Smooth muscle cell (in vitro differentiated cells): ENCODE measurements around the gene RETN. TPM values are rescaled to one million over a fixed set of nuclear protein-coding genes. Genes with fewer than 3 reads are reported as not detected.

ENCODE experiments used
- DNase-seq: peaks from one replicate; lab custom pipeline; 2025; ENCODE audit not compliant: unreplicated experiment; lab: John Stamatoyannopoulos, UW
- H2AFZ ChIP-seq: fragments of 200-600 bp; sonication (generic); 2 replicates; pipeline ENCODE4 v1.6.0; 2016; ENCODE audit warnings: antibody characterized with exemption, low read depth, mild to moderate bottlenecking
- H3F3A ChIP-seq: fragments of 200-600 bp; sonication (generic); 2 replicates; pipeline ENCODE4 v1.6.0; 2017; ENCODE audit warnings: antibody characterized with exemption, low read depth
- H3K27ac ChIP-seq: fragments of 200-600 bp; sonication (generic); 2 replicates; pipeline ENCODE4 v1.5.1; 2016; ENCODE audit warnings: low read depth, mild to moderate bottlenecking
- H3K27me3 ChIP-seq: fragments of 200-600 bp; sonication (generic); 2 replicates; pipeline ENCODE4 v1.6.1; 2016; ENCODE audit warnings: low read depth, mild to moderate bottlenecking
- H3K36me3 ChIP-seq: fragments of 200-600 bp; sonication (generic); 2 replicates; pipeline ENCODE4 v1.5.1; 2016; ENCODE audit warnings: low read depth
- H3K4me1 ChIP-seq: fragments of 200-600 bp; sonication (generic); 2 replicates; pipeline ENCODE4 v1.5.1; 2016; ENCODE audit warnings: low read depth
- H3K4me2 ChIP-seq: fragments of 200-600 bp; sonication (generic); 2 replicates; pipeline ENCODE4 v1.6.0; 2016; ENCODE audit warnings: mild to moderate bottlenecking
- H3K4me3 ChIP-seq: fragments of 200-600 bp; sonication (generic); 2 replicates; pipeline ENCODE4 v1.5.1; 2016; ENCODE audit warnings: mild to moderate bottlenecking
- H3K79me2 ChIP-seq: fragments of 200-600 bp; sonication (generic); 2 replicates; pipeline ENCODE4 v1.6.0; 2016; ENCODE audit warnings: low read depth, mild to moderate bottlenecking
- H3K9ac ChIP-seq: fragments of 200-600 bp; sonication (generic); 2 replicates; pipeline ENCODE4 v1.6.0; 2016; ENCODE audit warnings: low read depth
- H3K9me3 ChIP-seq: fragments of 200-600 bp; sonication (generic); replicated peaks from 2 replicates; pipeline ENCODE4 v1.5.1; 2016; ENCODE audit warnings: low read depth
- H4K20me1 ChIP-seq: fragments of 200-600 bp; sonication (generic); 2 replicates; pipeline ENCODE4 v1.6.0; 2016; ENCODE audit warnings: low read depth
- CTCF ChIP-seq: fragments of 200-600 bp; sonication (generic); IDR thresholded peaks from 2 replicates; pipeline ENCODE4 v1.5.1; 2017; ENCODE audit warnings: borderline replicate concordance, mild to moderate bottlenecking, antibody characterized with exemption; ENCODE audit not compliant: insufficient read depth, poor library complexity, severe bottlenecking
- WGBS: methylation state at CpG from one replicate; pipeline ENCODE4 v1.1.7; 2016; ENCODE audit warnings: low lambda C conversion rate; 5-methylcytosine and 5-hydroxymethylcytosine counted together
- polyA plus RNA-seq: library from polyadenylated mRNA; unstranded; fragments of >200 nt; fragmentation: Nextera tagmentation; extraction: Ambion mirVana; gene quantifications from 2 replicates; pipeline ENCODE4 v1.2.1, GENCODE V29; 2016
- total RNA-seq: library from RNA; depleted of rRNA; stranded (reverse); fragments of >200 nt; gene quantifications from 2 replicates; pipeline ENCODE4 v1.2.3, GENCODE V29; 2014

The RETN gene
- total and polyA plus RNA-seq, 2 experiments from 2014 or later = not detected

GRCh38 chr19:7685546-7686445 lies 16.9 kb downstream of the RETN start:
- Histone ChIP-seq H3K79me2 (peaks cover 4% of the 10 kb centered on the region), H3K9me3 (no peaks in the 10 kb centered on the region), H2AFZ (no peak overlapping the region), H3K4me3 (no peak overlapping the region), H3K36me3 (no peaks in the 10 kb centered on the region), H3K4me2 (no peak overlapping the region), H4K20me1 (peaks cover 36% of the 10 kb centered on the region), H3K27me3 (no peaks in the 10 kb centered on the region), H3K4me1 (no peaks in the 10 kb centered on the region), H3K9ac (no peak overlapping the region), H3K27ac (no peak overlapping the region), H3F3A (no peaks in the 10 kb centered on the region)
- WGBS = 64% methylated on average over 15 of the region's 19 CpGs
- no peak for TF ChIP-seq CTCF
- DNase-seq = no peak

DNA sequence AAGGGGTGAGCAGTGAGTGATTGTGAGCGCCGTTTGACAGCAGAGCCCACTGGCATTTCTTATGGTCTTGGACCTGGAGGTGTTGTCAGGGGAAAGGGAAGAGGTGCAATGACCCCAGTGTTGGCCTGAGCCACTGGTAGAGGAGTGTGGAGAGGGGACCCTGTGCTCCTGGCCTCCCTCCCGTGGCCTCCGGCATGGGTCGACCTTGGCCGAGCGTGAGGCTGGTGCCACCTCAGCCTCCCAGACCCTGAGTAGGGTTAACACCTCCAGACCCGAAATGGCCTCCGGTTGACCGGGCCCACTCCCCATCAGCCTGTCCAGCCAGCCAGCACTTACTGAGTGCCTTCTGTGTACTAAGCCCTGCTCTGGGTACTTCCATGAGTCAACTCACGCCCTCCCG lies 18.3 kb downstream of the RETN start:
- Histone ChIP-seq H3K79me2 (no peaks in the 10 kb centered on the region), H3K27me3 (no peaks in the 10 kb centered on the region), H4K20me1 (peaks cover 31% of the 10 kb centered on the region), H3K9ac (no peak overlapping the region), H3K9me3 (no peaks in the 10 kb centered on the region), H2AFZ (no peak overlapping the region), H3F3A (no peaks in the 10 kb centered on the region), H3K36me3 (no peaks in the 10 kb centered on the region), H3K27ac (no peak overlapping the region), H3K4me3 (no peak overlapping the region), H3K4me2 (no peak overlapping the region), H3K4me1 (no peaks in the 10 kb centered on the region)
- no peak for TF ChIP-seq CTCF
- 93% methylated on average over 12 of the region's 12 CpGs for WGBS
- no peak for DNase-seq

DNA sequence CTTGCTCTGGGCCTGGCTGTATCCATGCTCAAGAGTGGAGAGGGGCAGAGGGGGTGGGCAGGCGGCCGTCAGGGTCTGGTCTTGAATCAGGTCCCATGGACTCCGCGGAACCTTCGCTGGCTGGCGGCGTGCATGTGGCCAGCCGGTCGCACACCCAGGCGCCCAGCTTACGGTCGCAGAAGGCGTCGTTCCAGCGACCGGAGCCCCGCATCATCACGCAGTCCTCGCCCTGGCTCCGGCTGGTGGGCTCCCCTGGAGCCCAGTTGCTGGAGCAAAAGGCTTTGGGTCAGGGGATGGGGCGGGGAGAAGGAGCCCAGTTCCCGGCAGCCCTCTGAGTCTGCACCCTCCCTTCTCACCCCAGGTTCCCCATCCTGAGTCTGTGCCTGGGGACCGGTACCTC lies 20.3 kb downstream of the RETN start:
- Histone ChIP-seq H2AFZ (no peak overlapping the region), H3K27me3 (no peaks in the 10 kb centered on the region), H3F3A (no peaks in the 10 kb centered on the region), H3K9me3 (no peaks in the 10 kb centered on the region), H3K27ac (no peak overlapping the region), H3K4me1 (no peaks in the 10 kb centered on the region), H3K79me2 (no peaks in the 10 kb centered on the region), H3K4me2 (no peak overlapping the region), H4K20me1 (peaks cover 18% of the 10 kb centered on the region), H3K9ac (no peak overlapping the region), H3K36me3 (no peaks in the 10 kb centered on the region), H3K4me3 (no peak overlapping the region)
- DNase-seq = no peak
- TF ChIP-seq CTCF = no peak
- WGBS = 90% methylated on average over 23 of the region's 23 CpGs

- DNase-seq = no peak
- TF ChIP-seq CTCF = no peak
- Histone ChIP-seq H3K36me3 (no peaks in the 10 kb centered on the region), H3K9me3 (no peaks in the 10 kb centered on the region), H3K9ac (no peak overlapping the region), H3K79me2 (no peaks in the 10 kb centered on the region), H3K27ac (no peak overlapping the region), H3K4me1 (no peaks in the 10 kb centered on the region), H3K4me2 (no peak overlapping the region), H3K27me3 (no peaks in the 10 kb centered on the region), H3K4me3 (no peak overlapping the region), H3F3A (no peaks in the 10 kb centered on the region), H4K20me1 (peaks cover 1% of the 10 kb centered on the region), H2AFZ (no peak overlapping the region)
- 96% methylated on average over 8 of the region's 8 CpGs for WGBS
These were observed 22.0 kb downstream of the RETN start for GRCh38 chr19:7690779-7691258.
